Ammon's horn (tissue), 1 donor: ENCODE measurements around the gene RAB31.

Experiments used
- DNase-seq: peaks from one replicate; pipeline ENCODE4 v3.0.0-alpha.2; 2016; ENCODE audit warnings: low spot score

The RAB31 gene

DNA sequence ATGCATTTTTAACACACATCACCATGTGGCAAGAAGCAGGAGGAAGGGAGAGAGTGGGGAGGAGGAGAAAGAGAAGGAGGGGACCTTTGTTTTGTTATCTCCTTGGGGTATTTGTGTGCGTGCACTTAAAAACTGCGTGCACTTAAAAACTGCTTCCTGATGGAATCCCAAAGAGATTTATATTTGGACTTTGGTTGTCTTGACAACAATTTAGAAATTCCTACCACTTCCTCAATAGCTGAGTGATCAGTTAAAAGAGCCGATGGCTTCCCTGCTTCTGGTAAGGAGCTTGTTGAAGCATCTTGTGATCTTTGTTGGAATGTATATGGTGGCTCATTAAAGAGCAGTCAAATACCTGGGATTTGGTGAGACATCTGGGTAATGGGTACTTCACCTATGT lies 4.5 kb downstream of the RAB31 start:
- DNase-seq = no peak

DNA sequence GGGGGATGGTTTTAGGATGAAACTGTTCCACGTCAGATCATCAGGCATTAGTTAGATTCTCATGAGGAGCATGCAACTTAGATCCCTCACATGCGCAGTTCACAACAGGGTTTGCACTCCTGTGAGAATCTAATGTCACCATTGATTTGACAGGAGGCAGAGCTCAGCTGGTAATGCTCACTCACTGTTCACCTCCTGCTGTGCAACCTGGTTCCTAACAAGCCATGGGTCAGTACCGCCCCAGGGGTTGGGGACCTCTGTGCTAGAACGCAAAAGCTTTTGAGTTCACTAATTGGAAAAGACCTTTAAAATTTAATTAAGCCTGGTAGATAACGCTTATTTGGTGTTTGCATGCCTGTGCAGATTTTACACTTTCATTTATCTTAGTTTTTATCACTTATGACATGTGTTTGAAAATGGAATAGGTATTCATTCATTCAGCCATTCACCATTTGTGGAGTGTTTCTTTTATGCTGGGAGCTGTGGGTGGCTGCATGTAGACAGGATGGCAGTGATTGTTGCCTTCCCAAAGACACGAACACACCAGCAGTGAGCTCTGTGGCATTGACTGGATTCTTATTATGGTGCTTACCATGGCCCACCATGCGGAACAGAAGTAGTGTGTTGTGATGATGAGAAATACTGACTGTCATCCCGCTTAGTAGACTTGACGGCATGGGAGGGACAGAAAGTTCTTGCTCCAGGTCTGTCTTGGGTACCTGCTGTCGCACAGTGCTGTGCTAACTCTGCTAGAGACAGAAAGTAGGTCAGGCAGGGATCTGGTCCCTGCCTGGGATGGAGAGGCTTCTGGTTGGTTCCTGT lies 6.4 kb downstream of the RAB31 start:
- DNase-seq = no peak

DNA sequence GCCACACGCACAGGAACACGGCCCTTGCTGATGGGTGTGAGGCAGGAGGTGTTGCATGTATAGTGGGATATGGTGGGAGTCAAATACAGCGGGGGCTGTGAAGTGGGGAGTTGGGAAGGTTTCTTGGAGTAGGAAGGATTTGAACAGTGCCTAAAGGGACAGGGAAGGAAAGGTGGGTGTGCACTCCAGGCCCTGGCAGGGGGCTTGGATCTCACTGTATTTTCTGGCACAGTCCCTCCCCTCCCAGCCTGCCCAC lies 6.9 kb downstream of the RAB31 start:
- DNase-seq = no peak

DNA sequence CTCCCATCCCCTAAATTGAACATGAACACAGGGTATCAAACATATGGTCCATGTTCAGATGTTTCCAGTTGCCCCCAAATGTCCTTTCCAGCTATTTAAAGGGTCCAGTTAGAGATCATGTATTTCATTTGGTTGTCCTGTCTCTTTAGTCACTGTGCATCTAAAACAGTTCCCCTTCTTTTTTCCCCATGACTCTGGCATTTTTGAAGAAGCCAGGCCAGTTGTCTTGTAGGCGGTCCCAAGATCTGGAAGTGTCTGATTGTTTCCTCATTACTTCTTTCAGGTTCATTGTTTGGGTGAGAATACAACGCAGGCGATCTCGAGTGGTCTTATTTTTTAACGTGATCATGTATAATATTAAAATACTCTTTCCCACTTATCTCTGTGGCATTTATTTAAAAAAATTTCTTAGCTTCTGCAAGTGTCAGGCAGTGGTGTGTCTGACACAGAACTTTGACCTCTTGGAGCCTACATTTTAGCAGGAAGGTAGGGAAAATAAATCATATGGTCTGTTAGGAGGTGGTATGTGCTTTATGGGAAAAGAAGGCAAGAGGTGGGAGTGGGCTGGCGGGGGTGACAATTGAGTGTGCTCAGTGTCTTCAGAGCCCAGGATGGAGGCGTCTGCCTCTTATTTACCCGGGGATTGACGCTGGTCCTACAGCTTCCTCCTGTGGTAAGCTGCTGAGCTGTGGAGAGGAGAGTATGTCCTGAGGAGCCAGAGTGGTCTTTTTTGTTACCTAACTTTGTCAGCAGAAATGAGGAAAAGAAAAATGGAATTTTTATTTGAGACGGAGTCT lies 8.1 kb downstream of the RAB31 start:
- DNase-seq = no peak

DNA sequence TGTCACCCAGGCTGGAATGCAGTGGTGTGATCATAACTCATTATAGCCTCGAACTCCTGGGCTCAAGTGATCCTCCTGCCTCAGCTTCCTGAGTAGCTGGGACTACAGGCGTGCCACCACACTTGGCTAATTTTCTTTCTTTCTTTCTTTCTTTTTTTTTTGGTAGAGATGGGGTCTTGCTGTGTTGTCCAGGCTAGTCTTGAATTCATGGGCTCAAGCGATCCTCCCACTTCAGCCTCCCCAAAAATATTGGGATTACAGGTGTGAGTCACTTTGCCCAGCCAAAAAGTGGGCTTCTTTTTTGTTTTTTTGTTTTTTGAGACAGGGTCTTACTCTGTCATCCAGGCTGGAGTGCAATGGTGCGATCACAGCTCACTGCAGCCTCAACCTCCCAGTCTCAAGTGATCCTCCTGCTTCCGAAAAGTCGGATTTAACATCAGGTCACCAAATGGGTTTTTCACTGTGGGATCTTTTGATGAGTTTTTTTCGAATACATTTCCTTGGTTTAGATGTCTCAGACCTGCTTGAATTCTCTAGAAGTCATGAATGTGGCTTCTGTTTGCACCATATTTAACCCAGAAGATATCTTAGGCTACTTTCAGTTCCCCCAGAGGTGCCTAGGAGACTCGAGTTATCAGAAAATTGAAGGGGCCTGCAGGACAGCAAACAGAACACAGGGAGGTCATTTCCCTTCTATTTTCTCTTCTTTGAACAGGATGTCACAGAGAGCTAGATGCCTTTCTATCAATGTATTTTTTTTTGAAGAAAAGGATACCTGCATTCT lies 8.9 kb downstream of the RAB31 start:
- no peak for DNase-seq

DNA sequence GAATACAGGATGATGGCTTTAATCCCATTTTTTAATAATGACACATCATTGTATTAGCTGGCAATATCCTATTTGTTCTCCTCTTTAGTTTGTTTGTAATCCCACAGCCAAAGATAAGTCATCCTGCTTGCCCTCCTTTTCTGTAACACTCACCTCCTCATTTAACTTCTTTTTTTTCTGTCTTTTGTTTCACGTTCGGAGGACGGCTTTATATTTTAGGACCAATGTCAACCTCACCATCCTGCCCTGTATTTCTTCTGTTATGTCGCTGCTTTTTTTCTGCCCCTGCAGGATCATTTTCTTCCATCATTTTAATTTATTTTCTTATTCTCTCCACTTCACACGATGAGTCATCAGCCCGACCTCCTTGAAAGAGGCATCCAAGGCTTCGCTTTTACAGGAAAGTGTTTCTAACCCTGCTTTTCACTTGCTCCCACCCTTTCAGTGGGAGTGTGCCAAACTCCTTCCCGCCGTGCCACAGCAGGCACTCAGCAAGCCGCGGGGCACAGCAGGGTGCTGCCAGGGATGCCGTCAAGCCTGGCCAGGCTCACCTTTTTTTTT lies 11.4 kb downstream of the RAB31 start:
- no peak for DNase-seq

DNA sequence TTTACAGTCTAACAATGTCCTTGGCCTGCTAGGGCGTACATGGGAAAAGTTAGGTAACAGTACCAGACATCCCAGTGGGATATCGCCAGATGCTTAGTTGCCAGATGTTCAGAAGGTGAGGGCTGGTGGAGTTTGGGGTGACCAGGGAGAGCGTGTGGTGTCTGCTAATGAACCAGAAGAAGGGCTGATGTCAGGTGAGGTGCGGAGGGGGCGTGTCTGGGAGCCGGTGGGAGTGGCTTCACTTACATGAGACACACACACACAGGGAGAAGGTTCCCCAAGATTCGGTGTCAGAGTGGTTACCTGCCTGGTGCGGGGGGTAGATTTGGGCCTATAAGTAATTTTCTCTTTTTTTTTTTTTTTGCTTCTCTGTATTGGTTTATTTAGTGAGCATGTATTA lies 12.2 kb downstream of the RAB31 start:
- no peak for DNase-seq

DNA sequence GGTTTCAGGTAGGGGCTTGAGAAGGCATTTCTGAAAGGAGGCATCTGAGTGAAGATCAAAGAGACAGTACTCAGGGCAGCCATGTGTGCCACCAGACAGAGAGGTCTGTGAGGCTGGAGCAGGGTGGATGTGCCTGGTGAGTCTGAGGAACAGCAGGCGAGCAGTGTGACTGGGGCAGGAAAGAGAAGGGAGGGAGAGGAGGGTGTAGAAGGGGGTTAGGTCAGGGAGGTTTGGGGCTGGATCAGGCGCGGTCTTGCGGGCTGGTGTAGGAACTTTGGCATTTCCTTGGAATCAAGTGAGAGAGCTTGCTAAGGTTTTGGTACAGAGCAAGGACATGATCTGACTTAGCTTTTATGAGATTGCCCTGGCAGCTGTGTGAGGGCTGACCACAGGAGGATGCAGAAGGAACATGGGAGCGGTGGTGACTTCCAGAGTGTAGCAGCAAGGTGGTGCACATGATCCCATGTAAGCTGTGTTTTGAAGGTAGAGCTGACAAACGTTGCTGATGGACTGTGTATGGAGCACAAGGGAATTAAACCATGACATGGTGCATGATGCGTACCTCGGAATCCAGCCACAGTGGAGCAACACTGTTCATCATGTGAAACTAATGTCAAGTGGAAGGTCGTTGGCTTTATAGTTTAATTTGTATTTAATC lies 13.9 kb downstream of the RAB31 start:
- no peak for DNase-seq

DNA sequence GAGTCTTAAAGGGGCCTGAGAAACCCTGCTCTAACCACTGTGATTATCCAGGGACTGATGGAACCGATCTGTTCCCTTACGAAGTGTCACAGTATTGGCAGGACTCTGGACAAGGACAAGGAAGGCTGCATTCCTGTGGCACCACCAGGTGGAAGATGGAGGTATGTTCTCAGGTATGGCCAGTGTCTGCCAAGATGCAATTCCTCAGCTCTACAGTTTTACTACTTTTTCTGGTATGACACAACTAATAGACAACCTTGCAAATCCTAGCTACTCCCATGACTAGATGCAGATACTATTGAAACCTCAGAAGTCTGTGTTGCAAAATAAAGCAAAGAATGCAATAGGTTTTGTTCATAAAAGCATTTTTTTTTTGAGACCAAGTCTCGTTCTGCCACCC lies 14.6 kb downstream of the RAB31 start:
- DNase-seq = no peak

DNA sequence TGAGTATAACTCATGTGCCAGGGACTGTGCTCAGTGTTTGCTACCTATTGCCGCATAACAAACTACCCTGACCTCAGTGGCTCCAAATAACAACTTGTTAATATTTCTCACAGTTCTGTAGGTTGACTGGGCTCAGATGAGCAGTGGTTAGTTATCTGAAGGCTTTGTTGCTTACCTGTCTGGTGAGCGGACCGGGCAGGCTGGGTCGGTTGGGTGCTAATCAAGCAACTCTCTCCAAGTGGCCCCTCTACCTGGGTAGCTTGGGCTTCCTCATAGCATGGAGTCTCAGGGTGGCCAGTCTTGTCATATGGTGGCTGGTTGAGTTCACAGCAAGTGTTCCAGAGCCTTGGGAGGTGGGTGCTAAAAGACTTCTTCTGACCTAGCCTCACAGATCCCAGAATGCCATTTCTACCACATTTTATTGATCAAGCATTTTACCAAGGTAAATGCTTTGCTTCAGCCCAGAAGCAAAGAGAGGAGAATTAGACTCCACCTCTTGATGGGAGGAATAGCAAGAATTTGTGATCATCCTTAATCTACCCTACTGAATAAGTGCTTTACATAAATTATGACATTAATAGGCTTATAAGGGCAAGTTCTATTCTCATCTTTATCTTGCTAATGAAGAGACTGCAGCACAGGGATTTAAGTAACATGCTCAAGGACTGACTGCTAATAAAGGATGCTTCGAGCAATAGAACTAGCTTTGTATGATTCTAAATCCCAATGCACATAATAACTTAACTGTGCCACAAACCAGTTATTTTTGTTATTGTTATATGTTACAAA lies 16.9 kb downstream of the RAB31 start:
- DNase-seq = no peak

DNA sequence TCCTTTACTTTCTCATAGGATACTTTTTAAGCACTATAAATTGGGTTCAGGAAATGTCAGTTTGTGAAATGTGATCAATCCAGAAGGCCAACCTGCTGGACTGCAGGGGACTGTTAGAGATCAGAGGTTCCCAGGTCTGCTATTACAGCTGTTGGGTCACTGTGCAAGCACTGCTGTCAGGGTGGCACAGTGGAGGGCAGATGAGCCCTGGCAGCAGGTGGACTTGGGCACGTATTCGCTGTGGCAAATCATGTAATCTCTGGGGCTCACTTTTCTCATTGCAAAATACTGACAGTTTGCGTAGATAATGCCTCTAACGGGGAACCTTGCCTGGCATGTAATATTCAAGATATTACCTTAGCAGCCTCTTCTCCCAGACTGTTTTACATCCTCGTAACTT lies 18.1 kb downstream of the RAB31 start:
- no peak for DNase-seq

DNA sequence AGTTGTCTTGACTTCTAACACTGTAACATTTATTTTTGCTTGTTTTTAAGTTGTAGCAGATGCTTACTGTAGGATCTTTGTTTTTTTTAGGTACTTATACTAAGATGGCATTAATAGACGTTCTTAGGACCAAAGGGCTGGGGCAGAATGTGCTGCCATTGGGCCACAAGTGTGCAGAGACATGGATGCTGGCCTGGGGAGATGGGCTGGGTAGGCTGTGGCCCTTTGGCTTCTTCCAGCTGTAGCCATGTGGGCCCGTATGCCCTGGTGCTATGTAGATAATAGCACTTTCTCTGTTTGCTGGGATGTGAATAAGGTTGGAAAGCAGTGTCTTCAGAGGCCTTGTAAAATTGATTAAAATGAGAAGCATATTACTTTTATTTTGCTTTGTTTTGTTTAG lies 18.8 kb downstream of the RAB31 start:
- no peak for DNase-seq

DNA sequence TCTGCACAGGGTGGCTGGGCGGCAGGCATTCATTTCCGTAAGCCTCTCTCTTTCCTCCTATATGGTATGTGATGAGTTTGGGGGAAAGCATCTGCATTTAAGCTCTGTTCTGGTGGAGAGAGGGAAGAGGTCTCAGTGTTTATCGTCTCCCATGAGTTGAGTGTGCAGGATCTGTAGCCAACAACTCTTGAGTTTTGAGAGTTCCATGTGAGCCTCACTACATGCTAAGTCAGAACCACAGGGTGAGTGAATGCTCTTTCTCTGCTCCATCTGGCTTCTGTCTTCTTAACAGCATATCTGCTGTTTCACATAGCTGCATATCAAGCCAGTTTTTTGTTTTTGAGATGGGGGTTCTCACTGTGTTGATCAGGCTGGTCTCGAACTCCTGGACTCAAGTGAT lies 22.7 kb downstream of the RAB31 start:
- DNase-seq = no peak

DNA sequence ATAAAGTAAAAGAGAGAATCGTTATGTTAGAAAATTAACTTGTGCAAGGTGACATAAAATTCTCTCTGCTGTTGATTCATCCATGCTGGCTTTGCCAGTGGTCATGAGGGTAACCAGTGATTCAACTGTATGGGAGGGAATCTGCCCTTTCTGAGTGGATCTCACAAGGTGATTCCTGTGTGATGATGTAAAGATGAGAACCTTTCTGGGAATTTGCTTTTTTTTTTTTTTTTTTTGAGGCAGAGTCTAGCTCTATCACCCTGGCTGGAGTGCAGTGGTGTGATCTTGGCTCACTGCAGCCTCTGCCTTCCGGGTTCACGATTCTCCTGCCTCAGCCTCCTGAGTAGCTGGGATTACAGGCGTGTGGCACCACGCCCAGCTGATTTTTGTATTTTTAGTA lies 23.3 kb downstream of the RAB31 start:
- no peak for DNase-seq

DNA sequence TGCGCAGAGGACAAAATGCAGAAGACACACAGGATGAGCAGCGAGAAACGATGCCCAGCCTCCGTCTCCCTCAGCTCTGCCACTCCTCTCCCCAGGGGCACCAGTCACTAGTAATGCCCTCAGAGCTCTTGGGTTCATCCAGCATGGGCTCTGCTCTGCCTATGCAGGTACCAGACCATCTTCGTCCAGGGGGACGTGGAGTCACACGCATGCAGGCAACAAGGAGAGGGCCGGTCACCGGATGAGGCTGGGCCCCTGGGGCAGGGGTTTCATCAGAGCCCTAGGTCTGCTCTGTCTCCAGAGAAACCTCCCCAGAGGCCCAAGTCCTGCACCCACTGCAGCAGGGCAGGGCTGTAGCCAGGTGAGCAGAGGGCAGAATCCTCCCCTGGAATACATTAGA lies 23.9 kb downstream of the RAB31 start:
- DNase-seq = no peak

DNA sequence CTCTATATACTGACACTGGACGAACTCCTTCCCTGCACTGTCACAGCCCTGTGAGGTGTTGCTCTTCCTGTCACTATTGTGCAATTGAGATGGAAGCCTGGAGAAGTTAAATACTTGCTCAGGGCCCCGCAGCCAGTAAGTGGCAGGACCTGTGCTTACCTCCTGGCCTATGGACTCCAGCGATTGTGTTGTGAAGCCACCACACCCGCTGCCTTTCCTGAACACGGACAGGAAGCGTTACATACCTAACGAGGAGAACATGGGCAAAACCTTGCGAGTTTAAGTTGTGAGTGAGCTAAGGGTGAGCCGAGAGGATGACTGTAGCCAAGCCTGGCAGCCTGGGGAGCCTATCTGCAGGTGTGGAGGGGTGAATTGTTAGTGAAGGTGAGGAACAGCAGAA lies 26.1 kb downstream of the RAB31 start:
- DNase-seq = no peak

DNA sequence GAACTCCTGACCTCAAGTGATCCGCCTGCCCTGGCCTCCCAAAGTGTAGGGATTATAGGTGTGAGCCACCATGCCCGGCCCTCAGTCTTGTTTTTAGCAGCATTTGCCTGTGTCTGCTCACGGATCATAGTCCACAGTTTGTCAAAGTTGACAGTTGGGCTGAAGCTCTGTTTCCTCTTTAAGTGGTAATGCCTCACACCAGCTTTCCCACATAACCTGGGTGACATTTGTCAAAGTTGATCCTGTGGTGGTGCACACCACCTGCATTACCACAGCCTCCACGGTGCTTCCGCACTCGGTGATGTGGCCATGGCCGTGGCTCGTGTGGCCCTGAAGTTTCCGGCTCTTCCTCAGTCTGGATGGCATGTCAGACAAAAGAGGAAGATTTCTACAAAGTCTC lies 27.1 kb downstream of the RAB31 start:
- no peak for DNase-seq

DNA sequence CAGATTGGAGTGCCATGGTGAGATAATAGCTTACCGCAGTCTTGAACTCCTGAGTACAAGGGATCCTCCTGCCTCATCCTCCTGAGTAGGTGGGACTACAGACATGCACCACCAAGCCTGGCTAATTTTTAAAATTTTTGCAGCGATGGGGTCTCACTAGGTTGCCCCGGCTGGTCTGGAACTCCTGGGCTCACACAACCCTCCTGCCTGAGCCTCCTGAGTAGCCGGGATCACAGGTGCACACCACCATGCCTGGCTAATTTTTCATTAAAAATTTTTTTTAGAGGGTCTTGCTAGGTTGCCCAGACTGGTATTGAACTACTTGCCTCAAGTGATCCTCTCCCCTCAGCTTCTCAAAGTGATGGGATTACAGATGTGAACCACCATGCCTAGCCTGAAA lies 27.8 kb downstream of the RAB31 start:
- no peak for DNase-seq

DNA sequence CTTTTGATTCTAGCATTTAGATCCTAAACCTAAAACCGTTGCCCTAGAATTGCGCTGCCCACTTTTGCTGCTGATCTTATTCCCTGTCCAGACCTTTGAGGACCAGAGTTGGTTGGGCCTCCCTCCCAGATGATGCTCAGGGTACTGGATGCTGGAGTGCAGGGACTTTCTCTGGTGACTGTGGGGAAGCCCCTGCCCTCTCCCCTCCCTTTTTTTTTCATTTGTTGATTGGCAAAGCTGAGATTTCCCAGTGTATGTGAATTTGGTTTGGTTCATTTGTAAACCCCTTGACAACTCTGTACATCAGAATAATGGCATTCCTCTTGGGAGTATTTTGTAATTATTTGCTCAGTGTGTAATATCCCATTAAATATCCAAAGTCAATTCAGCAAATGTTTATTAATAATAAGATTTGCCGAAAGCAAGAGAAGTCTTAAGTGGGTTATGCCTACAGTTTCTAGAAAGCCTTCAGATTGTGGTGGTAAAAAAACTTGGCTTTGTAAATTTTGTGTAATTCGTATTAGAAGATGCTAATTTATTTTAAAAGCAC lies 28.3 kb downstream of the RAB31 start:
- no peak for DNase-seq

DNA sequence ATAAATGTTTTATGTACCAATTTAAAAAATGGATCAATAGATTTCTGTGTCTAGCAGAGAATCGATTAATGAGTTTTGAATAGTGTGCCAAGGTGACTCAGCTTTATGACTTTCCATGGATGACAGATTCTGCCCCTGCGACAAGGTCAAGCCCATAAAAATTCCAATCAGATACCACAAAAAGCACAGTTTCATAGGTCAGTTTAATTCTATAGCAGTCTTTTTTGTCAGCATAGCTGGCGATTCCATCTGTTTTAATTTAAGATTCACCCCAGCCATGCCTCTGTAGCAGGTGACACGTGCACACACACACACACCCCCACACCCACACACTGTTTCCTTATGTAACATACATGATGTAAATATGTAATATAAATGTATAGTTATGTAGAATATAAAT lies 28.9 kb downstream of the RAB31 start:
- DNase-seq = no peak

DNA sequence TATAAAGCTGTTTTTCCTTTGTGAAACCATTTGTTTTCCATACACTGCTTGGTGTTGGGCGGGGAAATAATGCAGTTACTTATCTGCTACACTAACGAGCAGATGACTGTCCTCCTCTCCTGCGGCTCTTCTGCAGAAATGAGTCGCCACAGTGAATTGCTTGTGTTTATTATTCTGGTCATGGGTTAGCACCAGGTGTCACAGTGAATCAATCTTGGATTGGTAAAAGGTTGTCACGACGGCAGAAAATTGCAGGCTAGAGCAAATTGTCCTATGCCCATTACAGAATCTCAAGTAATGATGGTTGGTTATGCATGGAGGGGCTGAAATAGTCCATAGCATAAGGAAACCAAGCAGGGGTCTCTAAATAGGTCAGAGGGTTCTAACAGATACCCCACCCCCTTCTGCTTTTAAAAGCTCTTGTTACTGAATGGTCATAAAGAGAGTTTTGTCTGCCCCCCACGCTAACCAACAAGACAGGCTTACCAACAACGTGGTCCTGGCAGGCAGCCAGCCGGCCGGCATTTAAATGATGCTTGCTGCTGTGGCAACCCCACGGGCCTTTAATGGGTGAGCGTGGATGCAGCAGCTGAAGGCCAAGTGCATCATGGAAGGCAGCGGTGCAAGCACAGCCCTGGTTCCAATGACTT lies 29.5 kb downstream of the RAB31 start:
- DNase-seq = peak; percentile 84
